IgD-negative memory B cell (primary cell): Measurements from ENCODE around the gene FAM174A. TPM values are rescaled to one million over a fixed set of nuclear protein-coding genes. Genes with fewer than 3 reads are reported as not detected.
A peak's percentile ranks its signal among the peaks of the same experiment; 100 is the strongest.

ENCODE experiments used
- H3K27ac Mint-ChIP-seq, 3 donors: one replicate each; pipeline ENCODE4 v1.8.0; 2020 to 2022; ENCODE audit warnings: mild to moderate bottlenecking in 3 of 3, mixed read lengths in 3 of 3, moderate library complexity in 1 of 3
- H3K27me3 Mint-ChIP-seq: one replicate; pipeline ENCODE4 v1.8.0; 2021; ENCODE audit warnings: mixed read lengths
- H3K36me3 Mint-ChIP-seq: one replicate; pipeline ENCODE4 v1.8.0; 2020; ENCODE audit warnings: mild to moderate bottlenecking, mixed read lengths
- H3K4me1 Mint-ChIP-seq, 3 donors: one replicate each; pipeline ENCODE4 v1.8.0; 2020 to 2022; ENCODE audit warnings: mixed read lengths in 3 of 3, mild to moderate bottlenecking in 1 of 3
- H3K4me3 Mint-ChIP-seq, 4 donors: one replicate each; pipeline ENCODE4 v1.8.0; 2020 to 2022; ENCODE audit warnings: mild to moderate bottlenecking in 4 of 4, mixed read lengths in 4 of 4, moderate library complexity in 3 of 4
- H3K9me3 Mint-ChIP-seq, 3 donors: one replicate each; pipeline ENCODE4 v1.8.0; 2020 to 2021; ENCODE audit warnings: mixed read lengths in 3 of 3, mild to moderate bottlenecking in 1 of 3
- polyA plus RNA-seq: library from polyadenylated mRNA; unstranded; fragments of 300-500 nt; fragmentation: Illumina TruSeq; gene quantifications from one replicate; pipeline ENCODE4 v1.2.3, GENCODE V29; 2021

Gene FAM174A
- polyA plus RNA-seq, 1 donor from 2014 or later = 5.9 TPM

DNA sequence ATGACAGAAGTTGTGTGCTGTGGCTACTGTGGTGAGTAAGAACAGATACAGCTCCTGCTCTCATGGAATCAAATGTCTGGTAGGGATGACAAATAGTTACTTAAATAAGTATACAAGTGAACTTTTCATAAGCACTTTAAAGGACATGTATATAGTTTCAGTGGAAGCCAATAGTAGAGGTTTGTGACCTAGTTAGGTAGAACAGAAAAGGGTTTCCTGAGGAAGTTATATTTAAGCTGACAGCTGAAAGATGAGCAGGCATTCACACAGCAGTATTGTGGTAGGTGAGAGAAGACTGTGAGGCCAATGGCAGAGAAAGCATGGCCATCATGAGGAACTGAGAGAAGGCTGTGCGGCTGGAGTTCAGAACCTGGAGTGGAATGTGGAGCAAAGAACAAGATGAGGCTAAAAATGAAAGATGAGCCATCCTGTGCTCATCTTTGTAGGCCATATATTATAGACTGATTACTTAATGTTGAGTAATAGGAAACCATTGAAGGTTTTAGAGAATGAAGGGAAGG is 15.4 kb downstream of the FAM174A start:
- Mint-ChIP-seq H3K36me3 (peaks cover 1% of the 10 kb centered on the region), H3K27ac (no peak overlapping the region), H3K4me3 (no peak overlapping the region), H3K9me3 (peaks cover 0 to 1% (median 0%) of the 10 kb centered on the region in 3 donors), H3K4me1 (peaks cover 0 to 11% (median 0%) of the 10 kb centered on the region in 3 donors), H3K27me3 (no peaks in the 10 kb centered on the region)

GRCh38 chr5:100551183-100551582 is 16.0 kb downstream of the FAM174A start:
- Mint-ChIP-seq H3K36me3 (peaks cover 1% of the 10 kb centered on the region), H3K9me3 (peaks cover 0 to 3% (median 0%) of the 10 kb centered on the region in 3 donors), H3K27me3 (no peaks in the 10 kb centered on the region), H3K4me3 (no peak overlapping the region), H3K27ac (no peak overlapping the region), H3K4me1 (peaks cover 0 to 11% (median 0%) of the 10 kb centered on the region in 3 donors)

DNA sequence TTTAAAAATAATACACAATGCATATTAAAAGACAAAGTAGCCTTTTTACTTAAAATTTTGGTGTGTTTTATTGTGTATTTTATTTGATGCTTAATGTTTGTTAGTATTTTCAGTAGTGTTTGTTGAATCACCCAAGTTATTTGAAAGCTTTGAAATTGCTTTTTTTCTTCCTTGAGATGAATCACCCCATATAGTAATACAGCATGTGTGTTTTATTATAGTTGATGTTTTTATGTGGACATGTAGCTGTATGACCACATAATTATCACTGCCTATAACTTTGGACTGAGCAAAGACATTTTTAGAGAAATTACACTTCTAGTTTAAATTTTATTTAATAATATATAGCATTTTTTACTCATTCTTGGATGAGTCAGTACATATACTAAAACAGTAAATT is 18.0 kb downstream of the FAM174A start:
- Mint-ChIP-seq H3K4me3 (no peak overlapping the region), H3K9me3 (peaks cover 0 to 3% (median 0%) of the 10 kb centered on the region in 3 donors), H3K4me1 (peaks cover 0 to 11% (median 0%) of the 10 kb centered on the region in 3 donors), H3K27ac (no peak overlapping the region), H3K27me3 (no peaks in the 10 kb centered on the region), H3K36me3 (peaks cover 1% of the 10 kb centered on the region)

GRCh38 chr5:100560860-100561259 is 25.7 kb downstream of the FAM174A start:
- H3K4me1 Mint-ChIP-seq = peaks cover 0 to 4% (median 0%) of the 10 kb centered on the region in 3 donors
- peaks cover 10% of the 10 kb centered on the region for H3K36me3 Mint-ChIP-seq
- no peaks in the 10 kb centered on the region for H3K27me3 Mint-ChIP-seq
- no peaks in the 10 kb centered on the region for H3K9me3 Mint-ChIP-seq
- H3K27ac Mint-ChIP-seq = no peak overlapping the region
- H3K4me3 Mint-ChIP-seq = no peak overlapping the region

- H3K27ac Mint-ChIP-seq = no peak overlapping the region
These were observed 27.6 kb downstream of the FAM174A start for GRCh38 chr5:100562821-100563220.

DNA sequence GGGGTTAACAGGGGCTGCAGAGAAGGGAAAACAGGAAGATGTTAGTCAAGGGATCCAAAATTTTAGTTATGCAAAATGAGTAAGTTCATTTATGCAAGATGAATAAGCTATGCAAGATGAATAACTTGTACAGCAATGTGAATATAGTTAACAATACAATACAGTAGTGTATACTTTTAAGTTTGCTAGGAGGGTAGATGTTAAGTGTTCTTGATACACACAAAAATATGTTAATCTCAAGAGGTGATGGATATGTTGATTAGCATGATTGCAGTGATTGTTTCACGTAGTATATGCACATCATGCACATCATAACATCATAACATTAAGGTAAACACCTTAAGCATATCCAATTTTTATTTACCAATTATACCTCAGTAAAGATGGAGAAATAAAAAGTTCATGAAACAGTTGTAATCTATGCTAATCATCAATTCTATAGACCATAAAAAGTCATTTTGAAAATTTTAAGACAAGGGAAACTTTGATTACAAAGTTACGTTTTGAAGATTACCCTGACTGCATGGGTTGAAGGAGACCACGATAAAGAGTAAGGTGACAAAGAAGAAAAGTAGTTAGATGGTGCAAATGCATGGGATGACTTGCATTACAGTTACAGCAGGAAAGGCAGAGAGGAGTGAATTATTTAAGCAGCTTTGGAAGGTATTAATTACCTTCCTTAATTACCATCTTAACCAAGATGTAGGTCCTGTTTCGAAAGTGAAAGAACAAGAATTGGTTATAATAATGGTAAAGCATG is 31.4 kb downstream of the FAM174A start:
- H3K36me3 Mint-ChIP-seq = peaks cover 9% of the 10 kb centered on the region
- H3K4me3 Mint-ChIP-seq = peak overlapping the region in 1 of 4 donors; percentile 53
- H3K9me3 Mint-ChIP-seq = no peaks in the 10 kb centered on the region
- no peaks in the 10 kb centered on the region for H3K27me3 Mint-ChIP-seq
- H3K27ac Mint-ChIP-seq = no peak overlapping the region
- peaks cover 3 to 11% (median 7%) of the 10 kb centered on the region in 3 donors for H3K4me1 Mint-ChIP-seq

More at GRCh38 chr5:100562821-100563220, 27.6 kb downstream of the FAM174A start:
- Mint-ChIP-seq H3K36me3 (peaks cover 9% of the 10 kb centered on the region), H3K4me3 (no peak overlapping the region), H3K9me3 (no peaks in the 10 kb centered on the region), H3K4me1 (peaks cover 3 to 7% (median 7%) of the 10 kb centered on the region in 3 donors), H3K27me3 (no peaks in the 10 kb centered on the region)

DNA sequence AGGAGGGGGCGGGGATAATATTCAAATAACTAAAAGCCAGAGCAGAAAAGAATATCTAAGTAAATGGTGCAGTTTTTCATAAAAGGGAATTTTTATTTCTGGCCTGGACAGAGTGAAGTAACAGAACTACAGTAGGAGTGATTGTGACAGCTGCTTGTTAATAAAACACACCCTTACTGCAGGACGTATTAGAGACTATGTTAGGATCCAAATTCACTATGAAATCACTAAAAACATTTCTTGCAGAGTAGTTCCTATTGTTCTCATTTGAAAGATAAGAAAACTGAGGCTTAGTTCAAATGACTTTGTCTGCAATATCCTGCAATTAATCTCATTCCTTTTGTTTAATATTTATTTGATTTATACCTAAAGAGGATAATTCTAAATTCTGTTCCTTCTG is 39.5 kb downstream of the FAM174A start:
- no peaks in the 10 kb centered on the region for H3K4me1 Mint-ChIP-seq
- no peak overlapping the region for H3K27ac Mint-ChIP-seq
- no peaks in the 10 kb centered on the region for H3K9me3 Mint-ChIP-seq
- H3K27me3 Mint-ChIP-seq = no peaks in the 10 kb centered on the region
- no peak overlapping the region for H3K4me3 Mint-ChIP-seq
- peaks cover 7% of the 10 kb centered on the region for H3K36me3 Mint-ChIP-seq

- Mint-ChIP-seq H3K9me3 (no peaks in the 10 kb centered on the region), H3K27ac (peak overlapping the region in 1 of 3 donors; percentile 50), H3K36me3 (peaks cover 10% of the 10 kb centered on the region), H3K27me3 (no peaks in the 10 kb centered on the region), H3K4me3 (no peak overlapping the region), H3K4me1 (no peaks in the 10 kb centered on the region)
These were observed 40.6 kb downstream of the FAM174A start for GRCh38 chr5:100575815-100576214.

- H3K4me1 Mint-ChIP-seq = no peaks in the 10 kb centered on the region
- H3K4me3 Mint-ChIP-seq = no peak overlapping the region
- no peak overlapping the region for H3K27ac Mint-ChIP-seq
- no peaks in the 10 kb centered on the region for H3K9me3 Mint-ChIP-seq
- no peaks in the 10 kb centered on the region for H3K27me3 Mint-ChIP-seq
- peaks cover 10% of the 10 kb centered on the region for H3K36me3 Mint-ChIP-seq
These were observed 41.1 kb downstream of the FAM174A start for GRCh38 chr5:100576217-100576751.

GRCh38 chr5:100577506-100577905 is 42.3 kb downstream of the FAM174A start:
- H3K4me1 Mint-ChIP-seq = no peaks in the 10 kb centered on the region

DNA sequence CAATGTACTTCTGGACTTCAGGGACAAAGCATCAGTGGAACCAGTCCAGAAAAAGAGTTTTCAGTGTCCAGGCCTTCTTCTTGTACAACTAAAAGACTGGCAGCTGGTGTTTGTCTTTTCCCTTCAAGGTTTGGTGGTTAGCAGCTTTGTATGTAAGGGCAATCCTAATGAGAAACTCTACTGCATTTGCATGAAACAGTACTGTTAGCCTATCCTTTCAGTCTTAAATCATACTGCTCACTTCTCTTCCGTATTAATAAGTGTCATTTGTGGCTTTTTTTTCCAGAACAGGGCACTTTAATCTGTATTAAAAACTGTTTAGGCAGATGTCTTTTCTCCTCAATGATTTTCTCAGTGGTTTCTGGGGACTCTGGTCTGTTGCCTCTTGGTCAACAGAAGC is 48.9 kb downstream of the FAM174A start:
- no peaks in the 10 kb centered on the region for H3K4me1 Mint-ChIP-seq
- H3K9me3 Mint-ChIP-seq = no peaks in the 10 kb centered on the region
- H3K27me3 Mint-ChIP-seq = no peaks in the 10 kb centered on the region
- H3K36me3 Mint-ChIP-seq = peaks cover 12% of the 10 kb centered on the region
- no peak overlapping the region for H3K4me3 Mint-ChIP-seq
- no peak overlapping the region for H3K27ac Mint-ChIP-seq

More at GRCh38 chr5:100577506-100577905, 42.3 kb downstream of the FAM174A start:
- Mint-ChIP-seq H3K27ac (no peak overlapping the region), H3K4me3 (no peak overlapping the region), H3K27me3 (no peaks in the 10 kb centered on the region), H3K36me3 (peaks cover 12% of the 10 kb centered on the region), H3K9me3 (no peaks in the 10 kb centered on the region)

DNA sequence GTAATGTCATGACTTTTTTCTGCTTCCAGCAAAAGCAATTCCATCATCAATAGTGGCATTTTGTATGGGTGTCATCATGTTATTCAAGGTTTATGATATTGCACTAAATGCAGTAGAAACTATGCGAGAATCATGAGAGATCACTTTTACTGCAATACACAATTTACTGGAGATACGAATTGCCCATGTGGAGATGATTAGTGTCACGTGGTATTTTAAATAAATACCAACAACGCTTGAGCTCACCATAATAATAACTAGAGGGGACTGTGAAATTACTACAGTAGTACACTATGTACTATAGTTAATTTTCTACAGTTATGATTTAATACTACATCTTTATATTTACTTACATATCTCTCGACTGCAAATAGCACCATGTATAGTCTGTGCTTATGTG is 49.7 kb downstream of the FAM174A start:
- no peaks in the 10 kb centered on the region for H3K4me1 Mint-ChIP-seq
- no peaks in the 10 kb centered on the region for H3K9me3 Mint-ChIP-seq
- no peaks in the 10 kb centered on the region for H3K27me3 Mint-ChIP-seq
- no peak overlapping the region for H3K27ac Mint-ChIP-seq
- peaks cover 12% of the 10 kb centered on the region for H3K36me3 Mint-ChIP-seq
- no peak overlapping the region for H3K4me3 Mint-ChIP-seq

GRCh38 chr5:100590867-100591266 is 55.7 kb downstream of the FAM174A start:
- Mint-ChIP-seq H3K36me3 (peaks cover 5% of the 10 kb centered on the region), H3K27ac (no peak overlapping the region), H3K27me3 (no peaks in the 10 kb centered on the region), H3K9me3 (no peaks in the 10 kb centered on the region), H3K4me1 (no peaks in the 10 kb centered on the region), H3K4me3 (no peak overlapping the region)

- H3K9me3 Mint-ChIP-seq = no peaks in the 10 kb centered on the region
- peaks cover 2% of the 10 kb centered on the region for H3K27me3 Mint-ChIP-seq
- no peak overlapping the region for H3K27ac Mint-ChIP-seq
- no peaks in the 10 kb centered on the region for H3K4me1 Mint-ChIP-seq
- no peaks in the 10 kb centered on the region for H3K36me3 Mint-ChIP-seq
- no peak overlapping the region for H3K4me3 Mint-ChIP-seq
These were observed 60.1 kb downstream of the FAM174A start for GRCh38 chr5:100595152-100595811.

GRCh38 chr5:100595812-100596173 is 60.6 kb downstream of the FAM174A start:
- no peak overlapping the region for H3K27ac Mint-ChIP-seq
- no peaks in the 10 kb centered on the region for H3K4me1 Mint-ChIP-seq
- H3K4me3 Mint-ChIP-seq = no peak overlapping the region
- no peaks in the 10 kb centered on the region for H3K9me3 Mint-ChIP-seq
- peaks cover 2% of the 10 kb centered on the region for H3K27me3 Mint-ChIP-seq
- H3K36me3 Mint-ChIP-seq = no peaks in the 10 kb centered on the region
